ENCODE measurements around the gene GLMP.

DNA sequence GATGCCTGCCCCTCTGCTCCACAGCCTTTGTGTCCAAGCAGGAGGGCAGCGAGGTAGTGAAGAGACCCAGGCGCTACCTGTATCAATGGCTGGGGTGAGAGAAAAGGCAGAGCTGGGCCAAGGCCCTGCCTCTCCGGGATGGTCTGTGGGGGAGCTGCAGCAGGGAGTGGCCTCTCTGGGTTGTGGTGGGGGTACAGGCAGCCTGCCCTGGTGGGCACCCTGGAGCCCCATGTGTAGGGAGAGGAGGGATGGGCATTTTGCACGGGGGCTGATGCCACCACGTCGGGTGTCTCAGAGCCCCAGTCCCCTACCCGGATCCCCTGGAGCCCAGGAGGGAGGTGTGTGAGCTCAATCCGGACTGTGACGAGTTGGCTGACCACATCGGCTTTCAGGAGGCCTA is 52.7 kb downstream of the GLMP start:
- TF ChIP-seq, protein P1, sequence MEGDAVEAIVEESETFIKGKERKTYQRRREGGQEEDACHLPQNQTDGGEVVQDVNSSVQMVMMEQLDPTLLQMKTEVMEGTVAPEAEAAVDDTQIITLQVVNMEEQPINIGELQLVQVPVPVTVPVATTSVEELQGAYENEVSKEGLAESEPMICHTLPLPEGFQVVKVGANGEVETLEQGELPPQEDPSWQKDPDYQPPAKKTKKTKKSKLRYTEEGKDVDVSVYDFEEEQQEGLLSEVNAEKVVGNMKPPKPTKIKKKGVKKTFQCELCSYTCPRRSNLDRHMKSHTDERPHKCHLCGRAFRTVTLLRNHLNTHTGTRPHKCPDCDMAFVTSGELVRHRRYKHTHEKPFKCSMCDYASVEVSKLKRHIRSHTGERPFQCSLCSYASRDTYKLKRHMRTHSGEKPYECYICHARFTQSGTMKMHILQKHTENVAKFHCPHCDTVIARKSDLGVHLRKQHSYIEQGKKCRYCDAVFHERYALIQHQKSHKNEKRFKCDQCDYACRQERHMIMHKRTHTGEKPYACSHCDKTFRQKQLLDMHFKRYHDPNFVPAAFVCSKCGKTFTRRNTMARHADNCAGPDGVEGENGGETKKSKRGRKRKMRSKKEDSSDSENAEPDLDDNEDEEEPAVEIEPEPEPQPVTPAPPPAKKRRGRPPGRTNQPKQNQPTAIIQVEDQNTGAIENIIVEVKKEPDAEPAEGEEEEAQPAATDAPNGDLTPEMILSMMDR (IDR thresholded peaks at IDR 0.05): no peak
- TF ChIP-seq POLR2A (IDR thresholded peaks at IDR 0.05): no peak

All from gastroesophageal sphincter (tissue), 3 donors.